Endodermal cell (in vitro differentiated cells): ENCODE measurements around the gene SPATS2. TPM values are rescaled to one million over a fixed set of nuclear protein-coding genes. Genes with fewer than 3 reads are reported as not detected.

Source experiments
- DNase-seq: peaks from one replicate; pipeline ENCODE4 v3.0.0-alpha.2; 2017
- H3K27ac ChIP-seq: 2 replicates; pipeline ENCODE4 v1.5.1; 2013; ENCODE audit warnings: mild to moderate bottlenecking, low read depth, low read length, moderate library complexity
- H3K27me3 ChIP-seq: 2 replicates; pipeline ENCODE4 v1.6.1; 2013; ENCODE audit warnings: mild to moderate bottlenecking, low read length, moderate library complexity; ENCODE audit not compliant: insufficient read depth, control insufficient read depth, poor library complexity, severe bottlenecking
- H3K36me3 ChIP-seq: 2 replicates; pipeline ENCODE4 v1.7.0; 2013; ENCODE audit warnings: mild to moderate bottlenecking, low read length, moderate library complexity; ENCODE audit not compliant: control insufficient read depth, insufficient read depth
- H3K4me1 ChIP-seq: one replicate; pipeline ENCODE4 v1.7.0; 2013; ENCODE audit warnings: low read length; ENCODE audit not compliant: control insufficient read depth, insufficient read depth
- H3K4me3 ChIP-seq: 2 replicates; pipeline ENCODE4 v1.5.1; 2013; ENCODE audit warnings: mild to moderate bottlenecking, low read length, moderate library complexity
- H3K9ac ChIP-seq: 2 replicates; pipeline ENCODE4 v1.6.1; 2013; ENCODE audit warnings: mild to moderate bottlenecking, low read length, moderate library complexity; ENCODE audit not compliant: poor library complexity, severe bottlenecking; ENCODE audit errors: extremely low read depth
- H3K9me3 ChIP-seq: 2 replicates; pipeline ENCODE4 v1.6.1; 2013; ENCODE audit warnings: mild to moderate bottlenecking, low read length, moderate library complexity; ENCODE audit not compliant: control insufficient read depth
- H3K27ac Mint-ChIP-seq: 2 replicates; pipeline ENCODE4 v1.8.0; 2020; ENCODE audit warnings: mixed read lengths
- H3K27me3 Mint-ChIP-seq: 2 replicates; pipeline ENCODE4 v1.8.0; 2021; ENCODE audit warnings: mild to moderate bottlenecking, mixed read lengths; ENCODE audit not compliant: insufficient read depth
- H3K36me3 Mint-ChIP-seq: 2 replicates; pipeline ENCODE4 v1.8.0; 2020; ENCODE audit warnings: low read depth, mixed read lengths
- H3K4me1 Mint-ChIP-seq: 2 replicates; pipeline ENCODE4 v1.8.0; 2020; ENCODE audit warnings: mixed read lengths
- H3K4me3 Mint-ChIP-seq: 2 replicates; pipeline ENCODE4 v1.8.0; 2020; ENCODE audit warnings: mild to moderate bottlenecking, moderate library complexity, mixed read lengths
- H3K9me3 Mint-ChIP-seq: 2 replicates; pipeline ENCODE4 v1.8.0; 2020; ENCODE audit warnings: mild to moderate bottlenecking, mixed read lengths
- WGBS, 2 experiments: methylation state at CpG; one replicate each; pipeline versions ENCODE4 v1.1.5 to v1.1.7; 2013; ENCODE audit warnings: missing lambda C conversion rate in 2 of 2, mixed read lengths in 1 of 2; ENCODE audit not compliant: insufficient coverage in 1 of 2, insufficient read length in 1 of 2; 5-methylcytosine and 5-hydroxymethylcytosine counted together
- total RNA-seq, 2 donors: library from RNA; stranded (reverse); fragmentation: NEBNext Ultra II Directional in 1 of 2; extraction: Animal tissue kit (Norgen Biotek cat#: 25700) in 1 of 2; gene quantifications; 2 replicates in 1 of 2; 3 replicates in 1 of 2; pipeline ENCODE4 v1.2.1, GENCODE V29; 2021
- TF ChIP-seq, protein P1 (sequence below): fragments of 200-600 bp; sonication (generic); conservative IDR thresholded peaks from 2 replicates; pipeline ENCODE4 v1.5.0; 2021; ENCODE audit warnings: antibody characterized with exemption, mild to moderate bottlenecking

SPATS2 gene
- total RNA-seq, 2 donors from 2014 or later = 50.2 to 64.8 TPM

DNA sequence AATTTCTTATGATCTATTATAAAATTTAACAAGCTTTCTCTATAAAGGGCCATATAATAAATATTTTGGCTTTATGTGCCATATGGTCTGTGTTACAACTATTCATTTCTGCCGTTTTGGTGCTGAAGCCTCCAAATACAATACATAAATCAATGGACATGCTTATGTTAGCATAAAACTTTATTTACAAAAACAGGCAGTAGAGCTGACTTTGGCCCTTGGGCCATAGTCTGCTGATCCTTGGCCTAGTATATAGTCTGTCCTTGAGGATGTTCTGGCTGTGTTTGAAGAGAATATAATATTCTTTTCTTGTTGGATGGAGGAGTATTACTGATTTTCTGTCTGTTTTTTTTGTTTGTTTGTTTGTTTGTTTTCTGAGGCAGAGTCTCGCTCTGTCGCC lies 81.6 kb downstream of the SPATS2 start:
- H3K27me3 ChIP-seq = no peaks in the 10 kb centered on the region
- Mint-ChIP-seq H3K9me3 (peaks cover 37% of the 10 kb centered on the region), H3K36me3 (peaks cover 47% of the 10 kb centered on the region), H3K4me3 (no peak overlapping the region), H3K27ac (no peak overlapping the region), H3K4me1 (no peaks in the 10 kb centered on the region), H3K27me3 (no peaks in the 10 kb centered on the region)
- no peak overlapping the region for H3K27ac ChIP-seq
- no peak for DNase-seq
- 91% methylated on average over 3 of the region's 3 CpGs; no CpG with 5 or more reads in 1 of the 2 experiments for WGBS, 2 experiments
- peaks cover 23% of the 10 kb centered on the region for H3K9me3 ChIP-seq
- peaks cover 8% of the 10 kb centered on the region for H3K36me3 ChIP-seq
- no peaks in the 10 kb centered on the region for H3K4me1 ChIP-seq
- H3K9ac ChIP-seq = no peak overlapping the region
- H3K4me3 ChIP-seq = no peak overlapping the region
- TF ChIP-seq, protein P1, sequence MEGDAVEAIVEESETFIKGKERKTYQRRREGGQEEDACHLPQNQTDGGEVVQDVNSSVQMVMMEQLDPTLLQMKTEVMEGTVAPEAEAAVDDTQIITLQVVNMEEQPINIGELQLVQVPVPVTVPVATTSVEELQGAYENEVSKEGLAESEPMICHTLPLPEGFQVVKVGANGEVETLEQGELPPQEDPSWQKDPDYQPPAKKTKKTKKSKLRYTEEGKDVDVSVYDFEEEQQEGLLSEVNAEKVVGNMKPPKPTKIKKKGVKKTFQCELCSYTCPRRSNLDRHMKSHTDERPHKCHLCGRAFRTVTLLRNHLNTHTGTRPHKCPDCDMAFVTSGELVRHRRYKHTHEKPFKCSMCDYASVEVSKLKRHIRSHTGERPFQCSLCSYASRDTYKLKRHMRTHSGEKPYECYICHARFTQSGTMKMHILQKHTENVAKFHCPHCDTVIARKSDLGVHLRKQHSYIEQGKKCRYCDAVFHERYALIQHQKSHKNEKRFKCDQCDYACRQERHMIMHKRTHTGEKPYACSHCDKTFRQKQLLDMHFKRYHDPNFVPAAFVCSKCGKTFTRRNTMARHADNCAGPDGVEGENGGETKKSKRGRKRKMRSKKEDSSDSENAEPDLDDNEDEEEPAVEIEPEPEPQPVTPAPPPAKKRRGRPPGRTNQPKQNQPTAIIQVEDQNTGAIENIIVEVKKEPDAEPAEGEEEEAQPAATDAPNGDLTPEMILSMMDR = no peak

DNA sequence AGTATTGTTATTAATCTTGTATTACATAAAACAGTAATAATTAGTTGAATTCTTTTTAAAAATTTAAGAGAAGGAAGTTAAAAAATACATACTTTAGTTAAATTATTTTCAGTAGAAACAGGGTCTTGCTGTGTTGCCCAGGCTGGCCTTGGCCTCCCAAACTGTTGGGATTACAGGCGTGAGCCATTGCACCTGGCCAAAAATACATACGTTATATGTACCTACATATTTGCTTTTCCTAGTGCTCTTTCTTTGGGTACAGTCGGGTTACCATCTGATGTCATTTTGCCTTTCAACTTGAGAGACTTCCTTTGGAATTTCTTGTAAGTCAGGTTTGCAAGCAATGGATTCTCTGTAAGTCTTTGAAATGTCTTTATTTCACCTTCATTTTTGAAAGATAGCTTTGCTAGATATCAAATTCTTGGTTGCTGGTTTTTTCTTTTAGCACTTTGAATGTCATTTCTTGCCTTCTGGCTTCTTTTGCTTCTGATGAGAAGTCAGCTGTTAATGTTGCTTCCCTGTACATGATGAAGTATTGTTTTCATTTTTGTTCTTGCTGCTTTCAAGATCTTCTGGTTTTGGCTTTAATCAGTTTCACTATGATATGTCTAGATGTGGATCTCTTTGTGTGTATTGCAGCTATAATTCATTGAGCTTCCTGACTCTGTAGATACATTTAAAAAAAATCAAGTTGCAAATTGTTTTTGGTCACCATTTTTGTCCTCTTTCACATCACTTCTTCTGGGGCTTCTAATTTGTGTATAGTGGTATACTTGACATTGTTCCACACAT lies 84.4 kb downstream of the SPATS2 start:
- H3K27ac ChIP-seq = no peak overlapping the region
- H3K9me3 ChIP-seq = peaks cover 12% of the 10 kb centered on the region
- H3K9ac ChIP-seq = no peak overlapping the region
- WGBS, 2 experiments = 77 to 81% methylated on average over 3 of the region's 3 CpGs
- no peaks in the 10 kb centered on the region for H3K27me3 Mint-ChIP-seq
- no peaks in the 10 kb centered on the region for H3K27me3 ChIP-seq
- H3K36me3 ChIP-seq = no peaks in the 10 kb centered on the region
- H3K27ac Mint-ChIP-seq = no peak overlapping the region
- peaks cover 4% of the 10 kb centered on the region for H3K4me1 Mint-ChIP-seq
- peaks cover 27% of the 10 kb centered on the region for H3K9me3 Mint-ChIP-seq
- H3K4me3 ChIP-seq = no peak overlapping the region
- no peak for DNase-seq
- H3K4me1 ChIP-seq = no peaks in the 10 kb centered on the region
- peaks cover 35% of the 10 kb centered on the region for H3K36me3 Mint-ChIP-seq
- TF ChIP-seq, protein P1 = no peak
- no peak overlapping the region for H3K4me3 Mint-ChIP-seq

DNA sequence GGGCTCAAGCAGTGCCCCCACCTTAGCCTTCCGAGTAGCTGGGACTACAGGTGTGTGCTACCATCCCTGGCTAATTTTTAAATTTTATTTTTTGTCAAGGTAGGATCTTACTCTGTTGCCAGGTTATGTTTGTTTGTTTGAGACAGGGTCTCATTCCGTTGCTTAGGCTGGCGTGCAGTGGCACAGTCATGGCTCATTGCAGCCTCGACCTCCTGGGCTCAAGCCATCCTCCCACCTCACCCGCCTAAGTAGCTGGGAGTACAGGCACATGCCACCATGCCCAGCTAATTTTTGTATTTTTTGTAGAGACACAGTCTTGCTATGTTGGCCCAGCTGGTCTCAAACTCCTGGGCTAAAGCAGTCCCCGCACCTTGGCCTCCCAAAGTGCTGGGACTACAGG lies 88.2 kb downstream of the SPATS2 start:
- no peaks in the 10 kb centered on the region for H3K9me3 Mint-ChIP-seq
- no peaks in the 10 kb centered on the region for H3K27me3 ChIP-seq
- no peak overlapping the region for H3K4me3 ChIP-seq
- H3K36me3 ChIP-seq = no peaks in the 10 kb centered on the region
- DNase-seq = no peak
- H3K27ac ChIP-seq = no peak overlapping the region
- no peak overlapping the region for H3K27ac Mint-ChIP-seq
- WGBS, 2 experiments = 95 to 100% methylated on average over 5 to 6 of the region's 6 CpGs
- no peak overlapping the region for H3K4me3 Mint-ChIP-seq
- no peaks in the 10 kb centered on the region for H3K9me3 ChIP-seq
- no peak overlapping the region for H3K9ac ChIP-seq
- peaks cover 23% of the 10 kb centered on the region for H3K36me3 Mint-ChIP-seq
- H3K27me3 Mint-ChIP-seq = no peaks in the 10 kb centered on the region
- H3K4me1 Mint-ChIP-seq = peaks cover 7% of the 10 kb centered on the region
- TF ChIP-seq, protein P1 = no peak
- H3K4me1 ChIP-seq = no peaks in the 10 kb centered on the region
